Loucy (cell line): Measurements from ENCODE around the gene PLEKHH2.

Experiments
- H2AFZ ChIP-seq: fragments of 200-600 bp; sonication (generic); 2 replicates; pipeline ENCODE4 v1.6.0; 2016; ENCODE audit warnings: antibody characterized with exemption, mild to moderate bottlenecking, low read length, moderate library complexity
- H3F3A ChIP-seq: fragments of 200-600 bp; 2 replicates; pipeline ENCODE4 v1.6.0; 2016; ENCODE audit warnings: antibody characterized with exemption, low read depth, mild to moderate bottlenecking
- H3K27me3 ChIP-seq: fragments of 200-600 bp; sonication (generic); 2 replicates; pipeline ENCODE4 v1.6.1; 2014; ENCODE audit warnings: low read length, mild to moderate bottlenecking; ENCODE audit not compliant: insufficient read depth, poor library complexity, severe bottlenecking
- H3K36me3 ChIP-seq: fragments of 200-600 bp; sonication (generic); 2 replicates; pipeline ENCODE4 v1.6.1; 2016; ENCODE audit warnings: low read length; ENCODE audit not compliant: insufficient read depth
- H3K4me1 ChIP-seq: fragments of 200-600 bp; sonication (generic); 2 replicates; pipeline ENCODE4 v1.5.1; 2014; ENCODE audit warnings: low read length, mild to moderate bottlenecking; ENCODE audit not compliant: insufficient read depth, poor library complexity, severe bottlenecking
- H3K4me2 ChIP-seq: fragments of 200-600 bp; sonication (generic); 2 replicates; pipeline ENCODE4 v1.6.0; 2014; ENCODE audit warnings: antibody characterized with exemption, low read length, low read depth, mild to moderate bottlenecking; ENCODE audit not compliant: poor library complexity, severe bottlenecking
- H3K4me3 ChIP-seq: fragments of 200-600 bp; sonication (generic); 2 replicates; pipeline ENCODE4 v1.5.1; 2014; ENCODE audit warnings: low read length, mild to moderate bottlenecking, mixed read lengths; ENCODE audit not compliant: poor library complexity, severe bottlenecking
- H3K79me2 ChIP-seq: fragments of 200-600 bp; sonication (generic); 2 replicates; pipeline ENCODE4 v1.6.1; 2014; ENCODE audit warnings: low read length; ENCODE audit not compliant: insufficient read depth
- H3K9ac ChIP-seq: fragments of 200-600 bp; sonication (generic); 2 replicates; pipeline ENCODE4 v1.6.0; 2014; ENCODE audit warnings: mild to moderate bottlenecking, low read depth, low read length, moderate library complexity; ENCODE audit not compliant: poor library complexity, severe bottlenecking
- H3K9me2 ChIP-seq: fragments of 200-600 bp; sonication (generic); replicated peaks from 2 replicates; pipeline ENCODE4 v1.6.1; 2016; ENCODE audit warnings: low read depth, low read length, mixed read lengths
- H3K9me3 ChIP-seq: fragments of 200-600 bp; sonication (generic); 2 replicates; pipeline ENCODE4 v1.6.1; 2014; ENCODE audit warnings: mild to moderate bottlenecking, antibody characterized with exemption, low read length, low read depth; ENCODE audit not compliant: insufficient read depth
- H4K20me1 ChIP-seq: fragments of 200-600 bp; sonication (generic); 2 replicates; pipeline ENCODE4 v1.6.0; 2014; ENCODE audit warnings: antibody characterized with exemption, low read length, mild to moderate bottlenecking; ENCODE audit not compliant: insufficient read depth, poor library complexity, severe bottlenecking
- EZH2phosphoT487 ChIP-seq: fragments of 200-600 bp; IDR thresholded peaks from 2 replicates; pipeline ENCODE4 v1.6.1; 2018; ENCODE audit warnings: antibody characterized with exemption, mild to moderate bottlenecking, moderate library complexity, borderline replicate concordance
- TF ChIP-seq, protein P1 (sequence below): fragments of 200-600 bp; sonication (generic); conservative IDR thresholded peaks from 2 replicates; pipeline ENCODE4 v1.5.1; 2014; ENCODE audit warnings: mild to moderate bottlenecking, antibody characterized with exemption, low read length

Gene PLEKHH2

DNA sequence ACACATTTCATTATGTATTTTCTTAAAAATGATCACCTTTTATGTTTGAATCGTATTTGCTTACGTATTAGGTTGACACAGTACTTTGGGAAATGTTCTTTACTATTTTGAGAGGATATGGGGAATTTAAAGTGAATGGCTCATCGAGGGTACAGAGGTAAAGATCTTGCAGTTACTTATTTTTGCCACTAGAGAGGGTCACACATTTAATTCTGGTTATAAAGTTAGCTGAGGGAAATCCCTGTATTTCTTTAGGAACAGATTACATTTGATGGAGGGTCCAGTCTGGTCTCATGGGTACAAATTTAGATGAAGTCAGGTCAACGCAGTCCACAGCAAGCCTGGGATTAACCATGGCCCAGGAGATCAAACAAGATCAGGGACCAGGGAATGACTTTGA lies 161.2 kb downstream of the PLEKHH2 start:
- Histone ChIP-seq H3K9ac (no peak overlapping the region), H3F3A (no peaks in the 10 kb centered on the region), H3K36me3 (no peaks in the 10 kb centered on the region)

DNA sequence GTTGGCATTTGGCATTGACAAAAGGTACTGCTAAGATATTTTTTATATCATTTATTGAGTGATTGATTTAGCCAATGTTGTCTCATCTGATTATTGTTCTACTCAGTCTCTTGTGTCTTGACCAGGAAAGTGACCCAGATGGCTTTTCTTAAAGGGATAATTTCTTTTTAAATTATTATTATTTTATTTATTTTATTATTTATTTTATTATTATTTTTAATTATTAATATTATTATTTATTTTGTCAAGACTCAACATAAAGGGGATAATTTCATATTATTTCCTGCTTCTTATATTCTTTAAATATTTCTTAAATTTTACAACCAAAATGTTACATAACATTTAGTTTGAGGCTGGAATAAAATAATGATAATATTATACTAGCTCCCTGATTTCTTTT lies 163.8 kb downstream of the PLEKHH2 start:
- no peak overlapping the region for H3K4me2 ChIP-seq
- TF ChIP-seq, protein P1, sequence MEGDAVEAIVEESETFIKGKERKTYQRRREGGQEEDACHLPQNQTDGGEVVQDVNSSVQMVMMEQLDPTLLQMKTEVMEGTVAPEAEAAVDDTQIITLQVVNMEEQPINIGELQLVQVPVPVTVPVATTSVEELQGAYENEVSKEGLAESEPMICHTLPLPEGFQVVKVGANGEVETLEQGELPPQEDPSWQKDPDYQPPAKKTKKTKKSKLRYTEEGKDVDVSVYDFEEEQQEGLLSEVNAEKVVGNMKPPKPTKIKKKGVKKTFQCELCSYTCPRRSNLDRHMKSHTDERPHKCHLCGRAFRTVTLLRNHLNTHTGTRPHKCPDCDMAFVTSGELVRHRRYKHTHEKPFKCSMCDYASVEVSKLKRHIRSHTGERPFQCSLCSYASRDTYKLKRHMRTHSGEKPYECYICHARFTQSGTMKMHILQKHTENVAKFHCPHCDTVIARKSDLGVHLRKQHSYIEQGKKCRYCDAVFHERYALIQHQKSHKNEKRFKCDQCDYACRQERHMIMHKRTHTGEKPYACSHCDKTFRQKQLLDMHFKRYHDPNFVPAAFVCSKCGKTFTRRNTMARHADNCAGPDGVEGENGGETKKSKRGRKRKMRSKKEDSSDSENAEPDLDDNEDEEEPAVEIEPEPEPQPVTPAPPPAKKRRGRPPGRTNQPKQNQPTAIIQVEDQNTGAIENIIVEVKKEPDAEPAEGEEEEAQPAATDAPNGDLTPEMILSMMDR = no peak
- TF ChIP-seq EZH2phosphoT487 = no peak
- H3K9me3 ChIP-seq = no peaks in the 10 kb centered on the region
- no peaks in the 10 kb centered on the region for H3K9me2 ChIP-seq
- H3K79me2 ChIP-seq = no peaks in the 10 kb centered on the region
- H3K27me3 ChIP-seq = no peaks in the 10 kb centered on the region
- no peaks in the 10 kb centered on the region for H3F3A ChIP-seq
- no peaks in the 10 kb centered on the region for H4K20me1 ChIP-seq
- H3K4me3 ChIP-seq = no peak overlapping the region
- H2AFZ ChIP-seq = no peak overlapping the region
- H3K9ac ChIP-seq = no peak overlapping the region
- H3K36me3 ChIP-seq = no peaks in the 10 kb centered on the region
- H3K4me1 ChIP-seq = no peaks in the 10 kb centered on the region

More for the DNA sequence above, 161.2 kb downstream of the PLEKHH2 start:
- H3K4me3 ChIP-seq = no peak overlapping the region
- H3K9me3 ChIP-seq = no peaks in the 10 kb centered on the region
- no peak overlapping the region for H2AFZ ChIP-seq
- no peak overlapping the region for H3K4me2 ChIP-seq
- no peaks in the 10 kb centered on the region for H4K20me1 ChIP-seq
- H3K79me2 ChIP-seq = no peaks in the 10 kb centered on the region
- no peaks in the 10 kb centered on the region for H3K9me2 ChIP-seq
- no peaks in the 10 kb centered on the region for H3K27me3 ChIP-seq
- TF ChIP-seq EZH2phosphoT487 = no peak
- TF ChIP-seq, protein P1 = peak; percentile 72
- H3K4me1 ChIP-seq = no peaks in the 10 kb centered on the region

DNA sequence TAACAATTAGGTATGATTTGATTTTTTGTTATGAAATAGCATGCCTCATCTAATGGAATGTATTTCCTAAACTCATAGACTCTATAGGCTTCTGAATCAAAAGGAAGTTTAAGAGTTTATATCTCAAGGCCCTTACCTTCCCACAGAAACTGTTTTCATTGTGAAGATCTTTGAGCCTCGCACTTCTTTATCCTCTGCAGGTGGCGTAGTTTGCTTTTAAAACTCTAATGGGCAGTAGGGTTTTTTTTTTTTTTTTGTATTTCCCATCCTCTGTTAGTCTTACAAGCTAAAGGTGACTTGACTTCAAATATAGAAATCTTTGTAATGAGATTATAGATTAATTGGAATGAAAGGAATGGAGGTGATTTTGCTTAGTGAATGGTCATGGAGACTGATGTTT lies 165.1 kb downstream of the PLEKHH2 start:
- Histone ChIP-seq H3K36me3 (no peaks in the 10 kb centered on the region), H4K20me1 (no peaks in the 10 kb centered on the region), H3K9me2 (no peaks in the 10 kb centered on the region), H3K4me3 (no peak overlapping the region), H3F3A (no peaks in the 10 kb centered on the region), H2AFZ (no peak overlapping the region), H3K27me3 (no peaks in the 10 kb centered on the region), H3K9me3 (no peaks in the 10 kb centered on the region), H3K4me1 (no peaks in the 10 kb centered on the region), H3K79me2 (no peaks in the 10 kb centered on the region), H3K4me2 (no peak overlapping the region), H3K9ac (no peak overlapping the region)
- TF ChIP-seq EZH2phosphoT487 = no peak
- TF ChIP-seq, protein P1 = 0 out of 2 replicates have a peak, but pooled peaks have one; percentile 23
